GM19099 (cell line): ENCODE data around the gene TBL1XR1.

ENCODE experiments used
- POLR2A ChIP-seq: IDR thresholded peaks from 3 replicates; pipeline ENCODE4 v1.6.1; 2011; ENCODE audit warnings: low read depth; ENCODE audit not compliant: insufficient read length; ENCODE audit errors: extremely low read depth

TBL1XR1 gene

DNA sequence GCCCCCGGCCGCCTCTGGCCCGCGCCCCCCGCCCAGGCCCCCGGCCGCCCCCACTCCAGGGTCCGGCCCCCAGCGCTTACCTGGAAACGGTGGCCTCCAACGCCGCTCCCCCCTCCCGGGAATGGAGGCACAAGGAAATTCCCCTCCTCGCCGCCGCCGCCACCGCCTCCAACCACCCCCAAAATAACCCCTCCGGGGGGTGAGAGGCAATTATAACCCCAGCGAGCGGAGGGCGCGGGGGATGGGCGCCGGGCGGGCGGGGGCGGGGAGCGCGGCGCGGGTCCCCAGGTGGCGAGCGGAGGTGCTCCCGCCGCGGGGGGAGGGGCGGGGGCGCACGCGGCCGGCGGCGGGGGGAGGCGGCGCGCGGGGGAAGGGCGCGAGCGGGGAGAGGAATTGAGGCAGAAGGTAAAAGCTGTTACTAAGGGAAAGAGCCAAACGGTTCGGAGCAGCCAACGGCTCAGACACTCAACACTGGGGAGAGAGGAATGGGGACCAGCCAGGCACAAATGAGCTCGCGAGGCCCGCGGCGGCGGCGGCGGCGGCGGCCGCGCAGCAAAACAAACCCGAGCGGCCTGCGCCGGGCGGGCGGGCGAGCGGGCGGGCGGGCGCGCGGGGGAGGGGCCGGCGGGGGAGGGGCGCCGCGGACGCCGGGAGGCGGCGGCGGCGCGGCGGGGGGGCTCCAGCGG lies at the start of gene TBL1XR1:
TSS of gene TBL1XR1 (minus strand) at position 442 of the 686 bp plus-strand sequence. CDS start 132,505 bp downstream, outside the sequence.
- TF ChIP-seq POLR2A, result peak; percentile 47

DNA sequence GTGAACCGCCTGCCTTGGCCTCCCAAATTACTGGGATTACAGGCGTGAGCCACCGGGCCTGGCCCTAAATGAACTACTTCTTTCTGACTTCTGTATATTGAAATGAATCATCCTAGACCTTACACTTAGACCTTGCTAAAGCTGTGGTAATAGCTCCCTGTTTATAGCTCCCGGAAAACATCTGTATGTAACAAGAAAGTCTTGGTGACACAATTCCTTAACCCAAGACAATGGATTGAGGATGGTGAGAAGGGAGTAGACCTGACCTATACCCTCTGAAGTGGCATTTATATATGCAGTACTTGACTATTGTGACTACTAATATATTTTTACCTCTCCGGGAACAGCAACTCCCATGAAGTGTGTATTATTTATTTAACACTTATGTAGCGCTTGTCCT lies 48.0 kb upstream of the TBL1XR1 start:
- no peak for TF ChIP-seq POLR2A

DNA sequence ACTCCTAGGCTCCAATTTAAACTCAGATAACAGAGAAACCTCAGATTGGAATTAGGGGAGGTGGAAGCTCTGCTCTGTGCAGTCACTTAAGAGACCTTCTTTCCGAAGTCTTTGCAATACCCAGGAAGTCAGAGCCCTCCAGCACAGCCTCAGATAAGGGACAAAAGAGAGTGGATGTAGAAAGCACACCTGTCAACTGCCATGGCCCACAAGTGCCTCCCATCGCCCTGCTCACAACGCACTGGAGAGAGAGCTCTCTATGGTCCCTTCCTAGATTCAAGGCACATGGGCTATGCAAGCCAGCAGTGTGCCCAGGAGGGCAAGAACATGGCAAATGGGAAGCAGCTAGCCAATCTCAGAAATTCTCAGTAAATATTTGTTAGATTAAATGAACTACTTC lies 47.3 kb upstream of the TBL1XR1 start:
- no peak for TF ChIP-seq POLR2A

DNA sequence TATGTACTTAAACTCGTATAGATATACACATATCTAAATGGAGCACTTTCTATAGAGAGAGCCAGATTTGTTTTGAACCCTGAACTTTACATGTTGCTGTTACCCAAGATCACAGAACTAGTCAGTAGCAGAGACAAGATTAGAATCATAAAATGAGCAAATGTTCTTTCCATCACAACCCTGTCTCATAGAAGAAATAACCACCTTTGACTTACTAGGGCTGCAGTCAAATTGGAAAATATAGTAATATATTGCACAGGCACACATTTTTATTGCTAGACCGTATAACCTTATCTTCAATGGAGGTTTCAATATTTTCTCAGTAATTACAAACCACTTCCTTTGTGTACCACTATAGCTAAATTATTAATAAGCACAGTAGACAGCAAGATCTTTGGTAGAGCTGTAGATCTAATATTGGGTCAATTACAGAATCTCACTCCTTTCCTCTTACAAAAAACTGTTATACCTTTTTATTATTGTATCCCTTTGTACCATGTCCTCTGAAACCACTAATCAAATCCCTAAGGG lies 41.5 kb upstream of the TBL1XR1 start:
- TF ChIP-seq POLR2A, result no peak

DNA sequence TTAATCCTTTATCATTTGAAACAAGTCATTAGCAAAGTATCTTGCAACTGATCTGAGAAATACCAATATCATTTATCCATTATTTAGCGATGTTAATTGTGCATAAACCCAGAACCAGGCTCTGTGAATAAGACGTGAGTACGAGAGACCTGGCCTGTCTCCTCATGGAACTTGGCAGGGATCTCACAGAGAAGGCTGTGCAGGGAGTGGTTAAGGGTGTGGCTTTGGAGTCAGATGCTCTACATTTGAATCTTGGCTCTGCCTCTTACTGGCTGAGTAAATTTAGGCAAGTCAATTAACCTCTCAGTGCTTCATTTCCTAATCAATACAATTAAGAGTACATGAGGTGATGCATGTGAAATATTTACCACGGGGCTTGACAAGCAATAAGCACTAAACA lies 39.9 kb upstream of the TBL1XR1 start:
- TF ChIP-seq POLR2A, result no peak

DNA sequence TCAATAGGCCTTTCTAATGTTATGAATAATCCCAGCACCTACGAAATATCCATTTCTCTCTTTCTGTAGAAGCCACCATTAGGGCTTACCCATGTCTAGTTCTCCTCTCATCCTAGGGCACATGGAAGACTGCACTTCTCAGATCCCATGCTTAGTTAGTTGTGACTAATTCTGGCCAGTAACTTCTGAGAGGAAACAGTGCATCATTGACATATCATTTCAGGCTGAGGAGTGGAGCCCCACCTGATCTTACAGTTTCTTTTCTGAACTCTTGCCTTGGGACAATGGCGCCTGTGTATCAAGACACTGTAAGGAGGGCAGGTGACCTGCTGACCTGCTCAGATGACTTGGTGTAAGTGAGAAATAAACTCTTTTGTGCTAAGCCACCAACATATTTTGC lies 39.4 kb upstream of the TBL1XR1 start:
- TF ChIP-seq POLR2A, result no peak

DNA sequence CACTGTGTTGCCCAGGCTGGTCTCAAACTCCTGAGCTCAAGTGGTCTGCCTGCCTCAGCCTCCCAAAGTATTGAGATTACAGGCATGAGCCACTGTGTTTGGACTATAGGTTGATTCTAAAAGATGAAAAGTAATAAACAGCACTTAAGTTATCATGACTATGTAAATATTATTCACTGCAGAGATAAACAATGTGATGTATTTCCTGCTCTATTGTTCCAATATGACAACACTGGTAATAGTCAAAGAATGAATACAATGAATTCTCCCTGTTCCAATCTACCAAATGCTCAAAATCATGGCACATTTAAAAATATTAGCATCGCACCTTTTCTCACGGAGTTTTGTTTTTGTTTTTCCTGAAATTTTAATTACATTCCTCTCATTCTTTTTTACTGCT lies 36.8 kb upstream of the TBL1XR1 start:
- no peak for TF ChIP-seq POLR2A

DNA sequence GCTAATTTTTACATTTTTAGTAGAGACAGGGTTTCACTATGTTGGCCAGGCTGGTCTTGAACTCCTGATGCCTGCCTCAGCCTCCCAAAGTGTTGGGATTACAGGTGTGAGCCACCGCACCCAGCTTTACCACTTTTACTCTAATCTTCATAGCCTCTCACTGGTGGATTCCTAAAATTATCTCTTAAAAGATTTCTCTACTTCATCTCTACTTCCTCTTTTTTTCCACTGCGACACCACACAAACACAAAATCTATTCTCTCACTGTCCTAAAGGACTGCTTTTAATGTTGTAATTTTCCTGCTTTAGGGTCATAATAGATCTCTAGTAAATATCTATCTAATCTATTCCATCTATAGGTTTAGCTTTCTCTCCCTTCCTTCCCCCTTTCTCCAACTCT lies 34.0 kb upstream of the TBL1XR1 start:
- no peak for TF ChIP-seq POLR2A

DNA sequence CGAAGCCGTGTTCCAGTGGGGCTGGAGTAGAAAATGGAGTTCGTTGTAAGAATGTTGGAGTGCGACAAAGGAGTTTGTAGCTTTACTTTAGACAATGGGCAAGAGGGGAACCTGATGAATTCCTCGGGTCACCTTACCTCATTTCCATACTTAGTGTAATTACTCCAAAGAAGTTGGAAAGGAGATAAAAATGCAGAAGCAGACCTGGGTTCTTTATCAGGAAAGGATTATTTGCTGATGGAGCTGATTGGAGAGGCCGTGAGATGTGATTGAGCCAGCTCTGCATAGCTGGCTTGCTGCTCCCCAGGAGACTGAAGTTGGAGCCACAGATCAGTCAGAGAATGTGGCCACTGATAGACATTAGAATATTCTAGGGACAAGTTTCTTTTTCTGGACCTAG lies 33.4 kb upstream of the TBL1XR1 start:
- TF ChIP-seq POLR2A, result no peak

DNA sequence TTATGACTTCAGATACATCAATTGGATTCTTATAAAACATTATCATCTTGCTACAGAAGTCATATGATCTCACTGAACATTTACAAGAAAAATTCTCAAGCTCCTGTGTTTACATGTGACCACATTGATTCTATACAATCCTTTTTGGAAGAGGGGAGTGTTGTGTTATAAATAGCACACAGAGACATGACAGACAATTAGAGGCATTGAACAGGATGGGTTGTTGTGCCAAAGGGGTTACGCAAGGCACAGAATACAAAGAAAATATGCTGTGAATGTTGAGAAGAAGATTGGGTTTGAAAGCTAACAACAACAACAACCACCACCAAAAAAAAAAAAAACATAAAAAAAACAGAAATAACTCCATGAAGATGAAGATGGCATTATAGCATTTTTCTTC lies 32.5 kb upstream of the TBL1XR1 start:
- TF ChIP-seq POLR2A, result no peak

DNA sequence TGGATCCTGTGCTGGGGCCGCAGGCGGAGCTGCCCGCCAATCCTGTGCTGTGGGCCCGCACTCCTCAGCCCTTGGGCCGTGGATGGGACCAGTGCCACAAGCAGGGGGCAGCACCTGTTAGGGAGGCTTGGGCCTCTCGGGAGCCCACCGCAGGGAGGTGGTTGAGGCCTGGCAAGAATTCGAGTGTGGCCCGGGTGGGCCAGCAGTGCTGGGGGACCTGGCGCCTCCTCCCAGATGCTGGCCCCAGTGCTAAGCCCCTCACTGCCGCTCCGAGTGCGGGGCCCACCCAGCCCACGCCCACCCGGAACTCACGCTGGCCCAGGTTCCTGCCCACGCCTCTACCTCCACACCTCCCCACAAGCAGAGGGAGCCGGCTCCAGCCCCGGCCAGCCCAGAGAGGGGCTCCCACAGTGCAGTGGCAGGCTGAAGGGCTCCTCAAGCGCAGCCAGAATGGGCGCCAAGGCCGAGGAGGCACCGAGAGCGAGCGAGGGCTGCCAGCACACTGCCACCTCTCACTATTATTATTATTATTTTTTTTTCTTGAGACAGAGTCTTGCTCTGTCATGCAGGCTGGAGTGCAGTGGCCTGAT lies 31.4 kb upstream of the TBL1XR1 start:
- TF ChIP-seq POLR2A, result no peak

DNA sequence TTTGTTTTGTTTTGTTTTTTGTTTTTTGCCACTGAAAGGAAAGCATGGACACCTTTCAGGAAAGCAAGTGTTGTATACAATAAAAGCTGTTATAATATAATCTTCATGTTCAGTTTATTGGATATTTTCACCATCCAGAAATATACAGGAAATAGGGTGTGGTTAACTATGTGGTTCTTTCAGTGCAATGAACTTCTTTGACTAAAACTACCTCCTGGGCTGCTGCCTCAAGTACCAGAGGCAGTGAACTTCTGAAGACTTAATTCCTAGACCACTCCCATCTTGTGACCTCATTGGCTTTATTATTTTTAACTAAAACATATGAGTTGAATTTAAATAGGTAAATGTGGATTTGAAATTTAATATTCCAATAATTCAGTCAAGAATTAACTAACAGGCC lies 27.1 kb upstream of the TBL1XR1 start:
- no peak for TF ChIP-seq POLR2A

DNA sequence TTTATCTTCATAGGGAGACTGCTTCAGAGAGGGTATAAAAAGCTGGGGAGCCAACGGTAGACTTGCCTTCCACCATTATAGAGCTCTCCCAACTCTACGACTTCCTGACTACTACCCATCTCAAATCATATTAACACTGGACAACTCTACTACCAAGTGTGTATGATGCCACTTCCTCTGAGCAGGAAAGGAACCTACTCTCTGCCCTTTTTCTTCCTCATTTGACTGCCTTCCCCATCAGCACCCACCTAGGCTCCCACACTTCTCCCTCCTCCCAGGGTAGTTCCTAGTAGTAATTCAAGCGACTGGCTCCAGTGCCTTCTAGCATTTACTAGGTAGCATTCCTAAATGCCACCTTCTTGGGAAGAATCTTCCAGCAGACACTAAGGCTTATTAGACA lies 24.5 kb upstream of the TBL1XR1 start:
- TF ChIP-seq POLR2A, result no peak

DNA sequence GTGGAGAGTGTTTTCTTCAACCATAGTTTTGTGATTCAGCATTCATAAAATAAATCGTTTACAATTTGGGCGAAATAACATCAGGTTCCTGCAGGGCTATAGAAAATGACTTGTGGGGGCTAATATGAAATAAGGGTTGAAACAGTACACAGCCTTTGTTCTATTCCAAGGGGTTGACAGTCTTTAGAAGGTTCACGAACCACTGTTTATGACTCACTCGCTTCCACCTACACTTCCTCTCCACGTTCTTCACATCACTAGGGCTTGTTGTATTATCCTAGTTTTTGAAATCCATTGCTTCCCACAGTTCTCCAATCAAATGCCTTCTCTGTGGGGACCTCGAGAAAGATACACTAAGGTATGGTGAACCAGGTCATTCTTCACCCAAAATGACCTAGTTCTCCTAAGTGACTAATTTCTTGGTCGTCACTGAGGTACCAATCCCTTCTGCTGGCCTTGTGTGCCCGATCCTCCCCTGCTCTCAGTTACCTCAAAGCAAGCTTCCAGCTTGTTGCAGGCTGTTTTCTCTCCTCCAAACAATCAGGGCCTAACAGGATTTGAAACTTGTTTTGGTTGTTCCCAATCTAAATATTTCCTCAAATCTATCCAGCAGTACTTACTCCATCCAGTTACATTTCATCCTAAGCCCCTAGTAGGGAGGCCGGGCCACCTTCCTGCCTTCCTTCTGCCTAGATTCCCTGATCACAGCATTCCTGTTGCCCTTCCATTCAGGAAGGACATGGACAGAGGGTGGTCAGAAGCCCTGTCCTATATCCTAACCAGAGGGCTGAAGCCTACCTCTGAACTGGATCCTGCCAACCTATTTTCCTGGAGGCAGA lies 23.1 kb upstream of the TBL1XR1 start:
- TF ChIP-seq POLR2A, result no peak

DNA sequence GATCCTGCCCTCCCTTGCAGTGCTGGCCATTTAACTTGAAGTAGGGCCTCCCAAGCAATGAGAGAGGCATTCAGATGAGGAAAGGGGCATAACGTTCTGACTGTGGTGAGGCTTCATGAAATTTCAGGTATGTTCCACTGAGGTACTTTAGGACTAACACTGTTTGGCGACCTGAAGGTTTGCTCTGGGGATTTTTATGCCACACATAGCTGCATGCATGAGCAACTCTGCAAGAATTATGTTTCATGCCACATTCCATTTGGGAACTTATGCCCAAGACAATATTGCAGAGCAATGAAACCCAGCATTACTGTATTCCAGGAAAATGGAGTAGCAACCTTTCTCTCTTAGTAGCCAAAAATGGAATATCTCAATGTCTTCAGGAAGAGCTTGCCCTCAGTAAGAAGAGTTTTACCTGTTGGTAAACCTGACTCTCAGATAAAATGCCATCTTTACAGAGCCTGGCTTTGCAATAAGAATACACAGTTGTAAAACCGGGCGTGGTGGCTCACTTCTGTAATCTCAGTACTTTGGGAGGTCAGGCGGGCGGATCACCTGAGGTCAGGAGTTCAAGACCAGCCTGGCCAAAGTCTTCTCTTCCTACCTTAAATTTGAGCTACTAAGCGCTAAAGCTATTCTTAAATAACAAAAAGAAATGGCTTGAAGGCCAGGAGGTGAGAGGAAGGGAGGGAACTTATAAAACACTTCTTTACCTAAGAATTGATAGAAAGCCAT lies 16.7 kb upstream of the TBL1XR1 start:
- TF ChIP-seq POLR2A, result no peak
